H1 (cell line): ENCODE results near the gene ZACN. TPM values are rescaled to one million over a fixed set of nuclear protein-coding genes. Genes with fewer than 3 reads are reported as not detected.

ENCODE experiments used
- CTCF ChIA-PET: fragments of 300-600 bp; sonication (Branson Sonifier 250); formaldehyde crosslinking; loops from one replicate; lab custom pipeline; 2021; ENCODE audit not compliant: partially characterized antibody; lab: Charles Lee
- POLR2A ChIA-PET: fragments of 300-600 bp; sonication (Branson Sonifier 250); formaldehyde crosslinking; loops from one replicate; lab custom pipeline; 2021; ENCODE audit warnings: inconsistent platforms; ENCODE audit not compliant: partially characterized antibody; lab: Charles Lee
- DNase-seq, 2 experiments: peaks; one replicate each; pipeline versions ENCODE4 v3.0.0 to v3.0.0-alpha.2; 2010 to 2022; ENCODE audit warnings: low spot score in 2 of 2, low read depth in 1 of 2, mixed read lengths in 1 of 2
- FAIRE-seq: peaks from 2 replicates; lab custom pipeline; 2011; peaks lifted over from hg19 to GRCh38; lab: Jason Lieb, UNC
- H2AFZ ChIP-seq: 2 replicates; pipeline ENCODE4 v1.8.1; 2012; ENCODE audit warnings: low read length, inconsistent platforms
- H2AK5ac ChIP-seq: 2 replicates; pipeline ENCODE4 v1.6.1; 2013; ENCODE audit warnings: low read depth, low read length
- H2BK120ac ChIP-seq: replicated peaks from 2 replicates; pipeline ENCODE3; 2013; ENCODE audit warnings: low read depth, low read length, inconsistent platforms
- H2BK12ac ChIP-seq: 2 replicates; pipeline ENCODE4 v1.6.1; 2013; ENCODE audit warnings: low read depth, low read length
- H2BK15ac ChIP-seq: 2 replicates; pipeline ENCODE4 v1.6.1; 2013; ENCODE audit warnings: low read length
- H2BK20ac ChIP-seq: 2 replicates; pipeline ENCODE4 v1.6.1; 2013; ENCODE audit warnings: low read length
- H2BK5ac ChIP-seq: 2 replicates; pipeline ENCODE4 v1.6.1; 2013; ENCODE audit warnings: low read depth, low read length
- H3K14ac ChIP-seq: 2 replicates; pipeline ENCODE4 v1.6.1; 2013; ENCODE audit warnings: inconsistent platforms; ENCODE audit not compliant: insufficient read length
- H3K18ac ChIP-seq: 2 replicates; pipeline ENCODE4 v1.6.1; 2013; ENCODE audit warnings: low read length; ENCODE audit errors: extremely low read depth
- H3K23ac ChIP-seq: 2 replicates; pipeline ENCODE4 v1.6.1; 2013; ENCODE audit warnings: inconsistent platforms; ENCODE audit not compliant: insufficient read length
- H3K23me2 ChIP-seq: 2 replicates; pipeline ENCODE4 v1.6.1; 2013; ENCODE audit warnings: low read depth, low read length
- H3K27ac ChIP-seq: 2 replicates; pipeline ENCODE4 v1.6.1; 2011; ENCODE audit warnings: low read depth, low read length, inconsistent platforms
- H3K27me3 ChIP-seq, 4 experiments: replicated peaks in 1 of 4; 1 replicate in 1 of 4; 2 replicates in 3 of 4; pipeline versions ENCODE4 v1.6.1 to v1.8.1; 2011 to 2013; ENCODE audit warnings: low read length in 3 of 4, mild to moderate bottlenecking in 3 of 4, inconsistent platforms in 2 of 4, mixed read lengths in 2 of 4, moderate library complexity in 1 of 4; ENCODE audit not compliant: control insufficient read depth in 3 of 4, insufficient read depth in 3 of 4; ENCODE audit errors: extremely low read depth in 1 of 4
- H3K36me3 ChIP-seq, 4 experiments: 2 replicates each; pipeline versions ENCODE4 v1.6.1 to v1.8.1; 2011 to 2013; ENCODE audit warnings: mild to moderate bottlenecking in 4 of 4, low read length in 3 of 4, moderate library complexity in 2 of 4, control low read depth in 1 of 4, inconsistent platforms in 1 of 4; ENCODE audit not compliant: insufficient read depth in 4 of 4, control insufficient read depth in 2 of 4
- H3K4ac ChIP-seq: replicated peaks from 2 replicates; pipeline ENCODE3; 2013; ENCODE audit warnings: low read length, low read depth, mixed read lengths, inconsistent platforms; ENCODE audit not compliant: insufficient read length
- H3K4me1 ChIP-seq, 4 experiments: replicated peaks in 1 of 4; 1 replicate in 1 of 4; 2 replicates in 3 of 4; pipeline versions ENCODE4 v1.6.1 to v1.8.1; 2011 to 2013; ENCODE audit warnings: low read length in 3 of 4, inconsistent platforms in 2 of 4, mixed read lengths in 1 of 4; ENCODE audit not compliant: insufficient read depth in 4 of 4, control insufficient read depth in 3 of 4
- H3K4me2 ChIP-seq, 2 experiments: 2 replicates each; pipeline versions ENCODE4 v1.6.1 to v1.8.1; 2011 to 2013; ENCODE audit warnings: low read depth in 2 of 2, low read length in 2 of 2, control low read depth in 1 of 2, inconsistent platforms in 1 of 2, mild to moderate bottlenecking in 1 of 2; ENCODE audit not compliant: insufficient read depth in 1 of 2
- H3K4me3 ChIP-seq, 4 experiments: fragments of 200-600, 300-600 bp in 1 of 4; sonication (generic), shearing (Covaris generic), sonication (Bioruptor Twin) in 1 of 4; 2 replicates each; pipeline versions ENCODE4 v1.5.1 to v1.8.1; 2011 to 2016; ENCODE audit warnings: low read length in 4 of 4, low read depth in 3 of 4, control low read depth in 2 of 4, inconsistent platforms in 2 of 4, mild to moderate bottlenecking in 2 of 4, mixed read lengths in 1 of 4, moderate library complexity in 1 of 4; ENCODE audit not compliant: insufficient read depth in 2 of 4; ENCODE audit errors: extremely low read depth in 1 of 4
- H3K56ac ChIP-seq: replicated peaks from 2 replicates; pipeline ENCODE3; 2013; ENCODE audit warnings: low read depth, mild to moderate bottlenecking, mixed read lengths, low read length, inconsistent platforms; ENCODE audit not compliant: insufficient read length
- H3K79me1 ChIP-seq: 2 replicates; pipeline ENCODE4 v1.6.1; 2013; ENCODE audit warnings: low read depth, low read length, control low read depth
- H3K79me2 ChIP-seq, 2 experiments: 2 replicates each; pipeline versions ENCODE4 v1.6.1 to v1.8.1; 2012 to 2013; ENCODE audit warnings: low read length in 2 of 2, mild to moderate bottlenecking in 2 of 2, inconsistent platforms in 1 of 2; ENCODE audit not compliant: insufficient read depth in 2 of 2, control insufficient read depth in 1 of 2
- H3K9ac ChIP-seq, 4 experiments: replicated peaks in 1 of 4; 1 replicate in 1 of 4; 2 replicates in 3 of 4; pipeline versions ENCODE4 v1.6.1 to v1.8.1; 2011 to 2013; ENCODE audit warnings: low read depth in 3 of 4, low read length in 3 of 4, control low read depth in 2 of 4, mild to moderate bottlenecking in 2 of 4, moderate library complexity in 2 of 4, inconsistent platforms in 1 of 4; ENCODE audit errors: extremely low read depth in 1 of 4
- H3K9me3 ChIP-seq, 2 experiments: 2 replicates each; pipeline versions ENCODE4 v1.6.1 to v1.8.1; 2012 to 2013; ENCODE audit warnings: mild to moderate bottlenecking in 2 of 2, moderate library complexity in 2 of 2, control low read depth in 1 of 2, inconsistent platforms in 1 of 2, low read depth in 1 of 2, low read length in 1 of 2, mixed read lengths in 1 of 2; ENCODE audit not compliant: insufficient read depth in 2 of 2
- H4K20me1 ChIP-seq, 2 experiments: replicated peaks in 1 of 2; 2 replicates each; pipeline versions ENCODE3 to v1.8.1; 2011 to 2013; ENCODE audit warnings: inconsistent platforms in 2 of 2, low read length in 2 of 2, mild to moderate bottlenecking in 1 of 2; ENCODE audit not compliant: insufficient read depth in 2 of 2, control insufficient read depth in 1 of 2
- H4K5ac ChIP-seq: 2 replicates; pipeline ENCODE4 v1.6.1; 2013; ENCODE audit warnings: low read length, low read depth, mixed read lengths, inconsistent platforms; ENCODE audit not compliant: insufficient read length
- H4K8ac ChIP-seq: 2 replicates; pipeline ENCODE4 v1.8.0; 2013; ENCODE audit warnings: mild to moderate bottlenecking, moderate library complexity, low read length, inconsistent platforms; ENCODE audit not compliant: insufficient read depth; ENCODE audit errors: extremely low read depth
- H4K91ac ChIP-seq: replicated peaks from 2 replicates; pipeline ENCODE3; 2013; ENCODE audit warnings: low read length, mixed read lengths, inconsistent platforms; ENCODE audit not compliant: insufficient read length
- JUN ChIP-seq: IDR thresholded peaks from 2 replicates; pipeline ENCODE4 v1.6.1; 2011; ENCODE audit warnings: low read depth, mild to moderate bottlenecking, improper control_type of control experiment, low read length
- WGBS, 2 experiments: shearing (Covaris generic) in 1 of 2; methylation state at CpG; one replicate each; pipeline versions ENCODE4 v1.1.6 to v1.1.7; 2013 to 2015; ENCODE audit warnings: low lambda C conversion rate in 2 of 2, mixed read lengths in 2 of 2, inconsistent platforms in 1 of 2, low coverage in 1 of 2, missing lambda C conversion rate in 1 of 2; ENCODE audit not compliant: insufficient replicate concordance in 2 of 2, insufficient coverage in 1 of 2, insufficient read length in 1 of 2; ENCODE audit errors: extremely low coverage in 1 of 2, missing lambda C conversion rate in 1 of 2; 5-methylcytosine and 5-hydroxymethylcytosine counted together
- polyA plus RNA-seq, 7 experiments: library from polyadenylated mRNA; depleted of rRNA in 3 of 7; stranded (reverse) in 5 of 7; unstranded in 2 of 7; fragments of >200 nt in 5 of 7; fragments of 200-250 nt in 2 of 7; gene quantifications; 1 replicate in 5 of 7; 2 replicates in 1 of 7; 4 replicates in 1 of 7; pipeline versions ENCODE4 v1.2.1 to v1.2.3, GENCODE V29; 2011 to 2013; ENCODE audit warnings: missing spikeins in 2 of 7, mixed read lengths in 2 of 7
- total RNA-seq: library from RNA; stranded (reverse); fragmentation: NEBNext Ultra II Directional; extraction: Animal tissue kit (Norgen Biotek cat#: 25700); gene quantifications from 2 replicates; pipeline ENCODE4 v1.2.1, GENCODE V29; 2021

ZACN gene
- total and polyA plus RNA-seq, 2 of the 8 experiments (the other 6 are each of a cell fraction or from before 2014, with no cell fraction given) = 0.26 TPM; not detected in 1

DNA sequence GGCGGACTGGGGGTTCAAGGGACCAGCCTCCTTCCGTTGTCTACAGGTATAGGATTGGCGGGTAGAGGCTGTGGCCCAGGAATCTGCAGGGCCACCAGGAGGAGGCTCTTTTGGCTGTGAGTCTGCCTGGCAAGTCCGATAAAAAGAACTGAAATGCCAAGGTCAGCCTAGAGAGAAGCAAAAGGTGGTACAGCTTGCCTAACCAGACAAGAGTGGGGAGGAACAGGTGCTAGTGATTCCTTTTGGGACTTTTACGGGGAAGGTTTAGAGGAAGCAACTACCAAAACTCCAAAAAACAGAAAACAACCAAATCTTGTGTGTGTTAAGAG, 46.2 kb upstream of the ZACN start:
- Histone ChIP-seq H3K14ac (no peak overlapping the region), H3K56ac (no peak overlapping the region), H3K27me3 (no peaks in the 10 kb centered on the region), H3K4me2 (no peak overlapping the region), H2BK120ac (no peak overlapping the region), H3K79me1 (no peaks in the 10 kb centered on the region), H3K4me1 (peaks cover 0 to 17% (median 9%) of the 10 kb centered on the region in 4 experiments; a peak in 6 of 7 replicates), H2BK20ac (no peak overlapping the region), H3K27ac (no peak overlapping the region), H4K5ac (no peak overlapping the region), H3K9me3 (no peaks in the 10 kb centered on the region), H3K79me2 (no peaks in the 10 kb centered on the region), H2BK15ac (no peak overlapping the region), H3K36me3 (no peaks in the 10 kb centered on the region), H3K23ac (no peak overlapping the region), H3K23me2 (no peaks in the 10 kb centered on the region), H3K4ac (no peak overlapping the region), H2AK5ac (no peak overlapping the region), H3K18ac (no peak overlapping the region), H4K20me1 (peaks cover 0 to 1% of the 10 kb centered on the region in 2 experiments), H4K8ac (no peak overlapping the region), H2AFZ (no peak overlapping the region), H2BK5ac (no peak overlapping the region), H2BK12ac (no peak overlapping the region), H3K4me3 (no peak overlapping the region), H4K91ac (no peak overlapping the region), H3K9ac (no peak overlapping the region)
- FAIRE-seq (no peak), DNase-seq (no peak)
- no peak for TF ChIP-seq JUN
- ChIA-PET POLR2A (interaction anchor here (0.6 to 3.0 kb wide), 4 partner anchors 47 to 461 kb away, joined by 3 to 9 read pairs (median 3); partner anchors contain the start of gene ZACN), CTCF (interaction anchor here (0.8 to 13.7 kb wide), 7 partner anchors 9 to 365 kb away, joined by 3 to 229 read pairs (median 6); partner anchors contain the start of gene CDK3)
- WGBS, 2 experiments = 92% methylated on average over 5 of the region's 5 CpGs; no CpG with 5 or more reads in 1 of the 2 experiments
